ENCODE results near the gene ZW10. TPM values are rescaled to one million over a fixed set of nuclear protein-coding genes. Genes with fewer than 3 reads are reported as not detected.
"Not testable (repeated sequence)": the region's sequence is repeated elsewhere in the genome, so short reads cannot be mapped to it uniquely, and the experiment has no call there.

ZW10 gene
- total RNA-seq, 1 donor from 2014 or later: 10.7 TPM

- no peak for ATAC-seq
- intact Hi-C loops (cut with micrococcal nuclease): no loop called here
- DNase-seq: no peak
Observed at GRCh38 chr11:113715273-113715672, 58.2 kb downstream of the ZW10 start.

GRCh38 chr11:113710989-113711388 lies 62.5 kb downstream of the ZW10 start:
- ATAC-seq: no peak
- intact Hi-C loops (cut with micrococcal nuclease): no loop called here
- no peak for DNase-seq

- intact Hi-C loops (cut with micrococcal nuclease): no loop called here
- DNase-seq: no peak
- ATAC-seq: peak; percentile 39
Observed at GRCh38 chr11:113705871-113706655, 67.4 kb downstream of the ZW10 start, which contains the start of gene TMPRSS5. TMPRSS5 (minus strand) TSS chr11:113706308; CDS start chr11:113706224, 84 bp downstream.

GRCh38 chr11:113703551-113703950 lies 69.9 kb downstream of the ZW10 start:
- DNase-seq; intact Hi-C loops (cut with micrococcal nuclease); ATAC-seq: not testable (repeated sequence)

- intact Hi-C loops (cut with micrococcal nuclease): no loop called here
Observed at GRCh38 chr11:113701491-113701890, 72.0 kb downstream of the ZW10 start.

GRCh38 chr11:113698515-113698914 lies 75.0 kb downstream of the ZW10 start:
- intact Hi-C loops (cut with micrococcal nuclease): no loop called here
- ATAC-seq (peak; percentile 79), DNase-seq (no peak)

More at GRCh38 chr11:113701491-113701890, 72.0 kb downstream of the ZW10 start:
- ATAC-seq (no peak), DNase-seq (no peak)

- ATAC-seq (no peak), DNase-seq (no peak)
- intact Hi-C loops (cut with micrococcal nuclease): no loop called here
Observed at GRCh38 chr11:113697756-113698407, 75.6 kb downstream of the ZW10 start.

GRCh38 chr11:113697111-113697510 lies 76.4 kb downstream of the ZW10 start:
- ATAC-seq (no peak), DNase-seq (no peak)
- intact Hi-C loops (cut with micrococcal nuclease): no loop called here

GRCh38 chr11:113695207-113695606 lies 78.3 kb downstream of the ZW10 start:
- intact Hi-C loops (cut with micrococcal nuclease): no loop called here
- no peak for DNase-seq
- ATAC-seq: no peak

- intact Hi-C loops (cut with micrococcal nuclease): no loop called here
- DNase-seq (no peak), ATAC-seq (no peak)
Observed at GRCh38 chr11:113694390-113694789, 79.1 kb downstream of the ZW10 start.

- ATAC-seq (no peak), DNase-seq (no peak)
- intact Hi-C loops (cut with micrococcal nuclease): no loop called here
Observed at GRCh38 chr11:113693030-113693429, 80.5 kb downstream of the ZW10 start.

GRCh38 chr11:113690619-113691569 lies 82.6 kb downstream of the ZW10 start:
- DNase-seq (no peak), ATAC-seq (peak; percentile 51)
- intact Hi-C loops (cut with micrococcal nuclease): no loop called here

GRCh38 chr11:113689768-113690618 lies 83.5 kb downstream of the ZW10 start:
- ATAC-seq: no peak
- DNase-seq: no peak
- intact Hi-C loops (cut with micrococcal nuclease): no loop called here

GRCh38 chr11:113685654-113686359 lies 87.7 kb downstream of the ZW10 start:
- intact Hi-C loops (cut with micrococcal nuclease): no loop called here
- ATAC-seq (no peak), DNase-seq (no peak)

- no peak for DNase-seq
- intact Hi-C loops (cut with micrococcal nuclease): no loop called here
- peak; percentile 21 for ATAC-seq
Observed at GRCh38 chr11:113684496-113684895, 89.0 kb downstream of the ZW10 start.

GRCh38 chr11:113683481-113684046 lies 89.9 kb downstream of the ZW10 start:
- ATAC-seq (no peak), DNase-seq (no peak)
- intact Hi-C loops (cut with micrococcal nuclease): no loop called here

Data from left ventricle myocardium superior (tissue), 1 donor.